SU-DHL-6 (cell line): ENCODE data around the gene ITGB2.
"Not testable (repeated sequence)": the region's sequence is repeated elsewhere in the genome, so short reads cannot be mapped to it uniquely, and the experiment has no call there.

ENCODE experiments used
- CTCF ChIP-seq: fragments of 200-600 bp; sonication (generic); IDR thresholded peaks from one replicate; pipeline ENCODE4 v1.5.1; 2017; ENCODE audit warnings: antibody characterized with exemption, mild to moderate bottlenecking, low read length, moderate library complexity; ENCODE audit not compliant: insufficient read depth, poor library complexity, severe bottlenecking
- EZH2phosphoT487 ChIP-seq: fragments of 200-600 bp; sonication (generic), shearing (Covaris generic); conservative IDR thresholded peaks from 2 replicates; pipeline ENCODE4 v1.6.1; 2018; ENCODE audit warnings: mild to moderate bottlenecking, antibody characterized with exemption, low read length, moderate library complexity, mixed read lengths

GRCh38 chr21:44912506-44913412 lies 7.9 kb downstream of the ITGB2 start:
- not testable (repeated sequence) for TF ChIP-seq CTCF, EZH2phosphoT487
